GM18861 (cell line): ENCODE measurements around the gene DNM2.
"Not testable (repeated sequence)": the region's sequence is repeated elsewhere in the genome, so short reads cannot be mapped to it uniquely, and the experiment has no call there.

Source experiments
- ATAC-seq: cut with Tn5 transposase; IDR thresholded peaks from one replicate; pipeline ENCODE4 v1.9.1; 2021; ENCODE audit not compliant: unreplicated experiment

The DNM2 gene

GRCh38 chr19:10751109-10751953 is 33.5 kb downstream of the DNM2 start:
- ATAC-seq: no peak

DNA sequence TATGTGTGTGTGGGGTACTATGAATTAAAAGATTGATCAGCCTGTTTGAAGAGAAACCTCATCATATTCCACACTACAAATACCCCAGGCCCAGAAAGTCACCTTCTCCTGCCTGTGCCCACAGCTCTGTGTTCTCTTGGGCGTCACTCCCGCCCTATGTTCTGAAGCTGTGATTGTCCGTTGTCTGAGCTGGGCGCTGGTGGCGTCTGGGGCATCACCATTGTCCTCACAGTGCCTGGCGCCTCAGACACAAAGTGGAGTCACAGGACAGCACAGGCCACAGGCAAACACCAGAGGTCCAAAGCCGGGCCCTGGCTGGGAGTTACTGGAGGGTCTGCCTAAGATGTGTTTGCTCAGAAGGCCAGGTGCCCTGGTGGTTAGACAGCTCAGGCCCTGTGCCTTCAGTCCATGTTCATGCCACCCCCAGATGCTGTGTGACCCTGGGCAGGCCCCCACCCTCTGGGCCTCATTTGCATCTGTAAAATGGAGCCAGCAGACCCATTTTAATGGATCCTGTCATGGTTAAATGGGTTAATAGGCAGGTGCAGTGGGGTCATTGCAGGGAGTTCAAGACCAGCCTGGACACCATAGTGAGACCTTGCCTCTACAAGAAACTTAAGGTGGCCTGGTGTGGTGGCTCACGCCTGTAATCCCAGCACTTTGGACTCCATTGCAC is 34.5 kb downstream of the DNM2 start:
- ATAC-seq: no peak

- ATAC-seq: no peak
Observed at GRCh38 chr19:10752913-10753704, 35.2 kb downstream of the DNM2 start.

GRCh38 chr19:10756371-10756770 is 38.5 kb downstream of the DNM2 start:
- no peak for ATAC-seq

GRCh38 chr19:10756791-10757190 is 38.9 kb downstream of the DNM2 start:
- no peak for ATAC-seq

- not testable (repeated sequence) for ATAC-seq
Observed at GRCh38 chr19:10758050-10758449, 40.2 kb downstream of the DNM2 start.

DNA sequence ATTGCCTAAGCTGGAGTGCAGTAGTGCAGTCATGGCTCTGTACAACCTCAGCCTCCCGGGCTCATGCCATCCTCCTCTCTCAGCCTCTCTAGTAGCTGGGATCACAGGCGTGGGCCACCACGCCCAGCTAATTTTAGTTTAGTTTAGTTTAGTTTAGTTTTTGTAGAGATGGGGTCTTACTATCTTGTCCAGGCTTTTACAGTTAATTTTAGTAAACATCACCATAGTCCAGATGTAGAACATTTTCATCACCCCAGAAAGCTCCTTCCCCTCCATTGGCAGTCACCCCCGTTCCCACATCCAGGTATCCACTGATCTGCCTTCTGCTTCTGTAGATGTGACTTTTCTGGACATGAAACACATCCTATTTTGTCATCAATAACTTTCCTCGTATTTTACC is 41.1 kb downstream of the DNM2 start:
- ATAC-seq: no peak

DNA sequence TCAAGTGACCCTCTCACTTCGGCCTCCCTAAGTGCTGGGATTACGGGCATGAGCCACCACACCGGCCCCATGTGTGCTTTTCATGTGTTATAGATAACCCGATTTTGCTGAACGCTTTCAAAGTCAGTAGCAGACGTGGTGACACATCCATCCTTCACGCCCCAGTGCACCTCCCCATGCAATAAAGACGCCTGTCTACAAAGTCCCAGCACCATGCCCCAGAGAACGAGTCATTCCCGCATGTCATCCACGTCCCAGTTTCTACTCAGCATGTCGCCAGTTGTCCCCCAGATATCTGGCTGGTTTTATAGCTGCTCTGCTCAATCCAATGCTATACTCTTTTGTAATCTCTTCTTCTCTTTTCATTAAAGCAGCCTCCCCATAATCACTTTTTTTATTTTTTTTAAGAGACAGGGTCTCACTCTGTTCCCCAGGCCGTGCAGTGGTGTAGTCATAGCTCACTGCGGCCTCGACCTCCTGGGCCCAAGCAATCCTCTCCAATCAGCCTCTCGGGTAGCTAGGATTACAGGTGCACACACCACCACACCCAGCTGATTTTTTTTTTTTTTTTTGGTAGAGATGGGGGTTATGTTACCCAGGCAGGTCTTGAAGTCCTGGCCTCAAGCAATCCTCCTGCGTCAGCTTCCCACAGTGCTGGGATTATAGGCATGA is 42.5 kb downstream of the DNM2 start:
- ATAC-seq: no peak

DNA sequence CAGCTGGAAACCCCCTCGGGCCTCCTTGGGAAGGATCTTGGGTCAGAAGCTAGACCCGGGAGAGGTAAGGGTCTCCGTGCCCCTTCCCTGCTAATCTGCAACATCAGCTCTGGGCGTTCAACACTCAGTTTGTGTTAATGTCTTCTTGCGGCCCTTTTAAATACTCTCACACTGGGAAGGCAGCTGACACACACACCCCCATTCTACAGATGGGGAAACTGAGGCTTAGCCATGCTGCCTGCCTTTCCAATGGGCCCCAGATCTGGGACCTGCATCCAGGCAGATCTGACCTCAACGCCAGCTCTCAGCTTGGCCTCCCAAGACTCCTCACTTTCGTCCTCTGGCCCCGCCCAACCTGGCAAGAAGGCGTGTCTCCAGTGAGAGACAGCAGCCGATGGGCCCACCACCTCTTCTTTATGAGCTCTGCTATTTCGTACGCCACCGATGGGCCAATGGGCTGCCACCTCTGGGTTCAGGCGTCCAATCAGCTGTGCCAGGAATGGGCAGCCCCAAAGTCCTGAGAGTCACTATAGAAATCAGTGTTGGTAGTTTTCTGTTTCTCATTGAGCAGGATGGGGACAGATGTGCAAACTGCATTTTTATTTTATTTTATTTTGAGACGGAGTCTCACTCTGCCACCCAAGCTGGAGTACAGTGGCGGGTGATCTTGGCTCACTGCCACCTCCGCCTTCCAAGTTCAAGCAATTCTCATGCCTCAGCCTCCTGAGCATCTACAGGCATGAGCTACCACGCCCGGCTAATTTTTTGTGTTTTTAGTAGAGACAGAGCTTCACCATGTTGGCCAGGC is 43.8 kb downstream of the DNM2 start:
- ATAC-seq: no peak

DNA sequence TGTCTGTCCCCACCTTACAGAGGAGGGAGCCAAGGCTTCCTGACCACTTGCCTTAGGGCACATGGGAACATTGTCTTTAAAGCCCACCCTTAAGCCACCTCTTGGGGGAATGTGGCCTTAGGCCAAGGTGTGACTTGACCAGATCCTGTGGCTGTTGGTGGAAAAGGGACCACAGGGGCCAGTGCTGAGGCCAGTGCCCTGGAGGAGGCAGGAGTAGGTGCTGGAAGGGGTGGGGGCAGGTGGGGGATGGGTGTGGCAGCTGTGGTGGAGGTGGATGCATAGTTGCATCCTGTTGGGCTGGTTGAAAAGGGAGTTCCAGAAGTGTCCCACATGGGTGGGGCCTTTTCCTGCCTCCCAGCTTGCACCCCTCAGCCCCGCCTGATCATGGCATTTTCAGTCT is 44.8 kb downstream of the DNM2 start:
- no peak for ATAC-seq

GRCh38 chr19:10763411-10763810 is 45.5 kb downstream of the DNM2 start:
- ATAC-seq: no peak

- no peak for ATAC-seq
Observed at GRCh38 chr19:10763828-10764339, 46.0 kb downstream of the DNM2 start.

DNA sequence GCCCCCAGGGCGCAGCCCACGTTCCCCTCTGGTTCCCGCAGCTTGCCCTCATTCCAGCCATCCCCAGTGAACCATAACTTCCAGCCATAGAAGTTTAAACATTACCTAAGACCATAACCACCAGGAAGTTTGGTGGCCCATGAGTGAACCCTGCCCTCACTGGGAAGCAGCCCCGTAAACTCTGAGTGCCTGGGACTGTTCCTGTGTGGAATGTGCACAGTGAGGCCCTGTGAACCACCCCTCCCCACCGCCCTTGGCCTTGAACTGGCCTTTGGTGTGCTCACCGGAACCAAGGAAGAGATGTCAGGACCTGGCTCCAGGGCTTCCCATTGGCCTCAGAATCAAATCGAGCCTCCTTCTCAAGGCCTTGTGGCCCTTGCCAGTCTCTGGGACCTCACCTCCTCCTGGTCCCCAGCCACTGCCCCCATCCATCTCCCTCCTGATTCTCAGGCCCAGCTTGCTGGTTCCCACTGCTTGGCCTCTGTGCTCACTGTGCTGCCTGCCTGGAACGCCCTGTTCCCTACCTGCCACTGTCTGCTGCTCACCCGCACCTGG is 46.5 kb downstream of the DNM2 start:
- no peak for ATAC-seq

GRCh38 chr19:10766049-10766623 is 48.3 kb downstream of the DNM2 start:
- no peak for ATAC-seq

DNA sequence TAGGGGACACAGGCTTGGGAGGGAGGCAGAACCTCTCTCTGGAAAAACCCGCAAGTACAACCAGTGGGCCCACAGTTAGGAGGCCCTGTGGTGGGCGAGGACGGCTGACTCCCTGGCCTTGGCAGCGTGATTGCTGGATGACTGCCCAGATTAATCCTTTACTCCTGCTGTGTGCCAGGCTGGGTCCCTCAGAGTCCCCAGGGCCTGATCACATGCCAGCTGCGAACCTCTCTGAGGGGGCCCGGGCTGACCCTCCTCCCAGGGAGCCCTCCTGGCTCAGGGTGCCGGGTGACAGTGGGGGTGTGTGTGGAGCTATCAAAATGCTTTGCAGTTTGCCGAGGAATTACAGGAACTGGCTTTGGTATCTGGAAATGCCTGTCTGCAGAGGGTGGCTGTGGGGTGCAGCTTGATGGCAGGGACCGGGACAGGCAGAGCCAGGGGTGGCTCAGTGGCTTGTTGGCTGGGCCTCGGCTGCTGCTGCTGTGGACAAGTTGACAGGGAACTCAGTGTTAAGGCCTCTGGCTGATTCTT is 48.9 kb downstream of the DNM2 start:
- no peak for ATAC-seq

GRCh38 chr19:10767726-10768125 is 49.8 kb downstream of the DNM2 start:
- no peak for ATAC-seq

GRCh38 chr19:10768369-10768768 is 50.5 kb downstream of the DNM2 start:
- ATAC-seq: no peak

DNA sequence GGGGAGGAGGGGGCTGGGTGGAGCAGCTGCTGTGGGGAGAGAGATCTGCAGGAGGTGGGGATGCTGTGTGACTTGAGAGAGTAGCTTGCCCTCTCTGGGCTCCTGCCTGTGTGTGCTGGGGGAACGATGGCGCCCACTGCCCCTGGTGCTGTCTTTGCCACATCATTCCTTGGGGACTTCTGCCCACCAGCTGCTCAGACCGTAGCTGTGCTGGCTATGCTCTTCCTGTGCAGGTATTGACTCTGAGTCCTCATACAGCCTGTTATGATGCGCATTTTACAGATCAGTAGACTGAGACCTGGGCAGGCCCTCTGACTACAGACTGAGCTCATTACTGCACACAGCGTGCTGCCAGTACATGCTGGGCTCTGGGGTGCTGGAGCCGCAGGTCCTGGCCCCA is 51.1 kb downstream of the DNM2 start:
- no peak for ATAC-seq
